ENCODE results near the gene MRPS12.

MRPS12 gene

GRCh38 chr19:38977445-38978325, 46.9 kb downstream of the MRPS12 start:
- no peak overlapping the region for H3K4me3 ChIP-seq (ENCODE audit: low read depth, low read length)
- H3K4me1 ChIP-seq (ENCODE audit: control insufficient read depth, insufficient read depth, low read length), result peaks cover 10% of the 10 kb centered on the region
- H3K9me3 ChIP-seq (ENCODE audit: control insufficient read depth, insufficient read depth, low read length), result peaks cover 8% of the 10 kb centered on the region; the same call in 1 of the 2 replicates
- H3K36me3 ChIP-seq (ENCODE audit: control insufficient read depth, insufficient read depth, low read length), result no peaks in the 10 kb centered on the region
- H3K9ac ChIP-seq (ENCODE audit: low read depth, low read length), result no peak overlapping the region
- H3K27ac ChIP-seq (ENCODE audit: low read depth, low read length), result no peak overlapping the region
- H3K27me3 ChIP-seq (ENCODE audit: control insufficient read depth, insufficient read depth, low read length), result no peaks in the 10 kb centered on the region

- no peaks in the 10 kb centered on the region for H3K27me3 ChIP-seq (ENCODE audit: control insufficient read depth, insufficient read depth, low read length)
- no peak overlapping the region for H3K9ac ChIP-seq (ENCODE audit: low read depth, low read length)
- peaks cover 8% of the 10 kb centered on the region; the same call in 1 of the 2 replicates for H3K9me3 ChIP-seq (ENCODE audit: control insufficient read depth, insufficient read depth, low read length)
- H3K4me3 ChIP-seq (ENCODE audit: low read depth, low read length), result no peak overlapping the region
- no peak overlapping the region for H3K27ac ChIP-seq (ENCODE audit: low read depth, low read length)
- H3K4me1 ChIP-seq (ENCODE audit: control insufficient read depth, insufficient read depth, low read length), result peaks cover 10% of the 10 kb centered on the region
- no peaks in the 10 kb centered on the region for H3K36me3 ChIP-seq (ENCODE audit: control insufficient read depth, insufficient read depth, low read length)
These were observed 47.6 kb downstream of the MRPS12 start for GRCh38 chr19:38978326-38978689.

- Histone ChIP-seq H3K4me3 (ENCODE audit: low read depth, low read length) (no peak overlapping the region), H3K27me3 (ENCODE audit: control insufficient read depth, insufficient read depth, low read length) (no peaks in the 10 kb centered on the region)
These were observed 49.1 kb downstream of the MRPS12 start for GRCh38 chr19:38979812-38980211.

GRCh38 chr19:38980583-38981374, 50.0 kb downstream of the MRPS12 start:
- H3K4me1 ChIP-seq (ENCODE audit: control insufficient read depth, insufficient read depth, low read length), result peaks cover 7% of the 10 kb centered on the region
- no peak overlapping the region for H3K27ac ChIP-seq (ENCODE audit: low read depth, low read length)
- no peak overlapping the region for H3K4me3 ChIP-seq (ENCODE audit: low read depth, low read length)
- no peaks in the 10 kb centered on the region for H3K36me3 ChIP-seq (ENCODE audit: control insufficient read depth, insufficient read depth, low read length)
- peaks cover 8% of the 10 kb centered on the region; the same call in 1 of the 2 replicates for H3K9me3 ChIP-seq (ENCODE audit: control insufficient read depth, insufficient read depth, low read length)
- no peaks in the 10 kb centered on the region for H3K27me3 ChIP-seq (ENCODE audit: control insufficient read depth, insufficient read depth, low read length)
- no peak overlapping the region for H3K9ac ChIP-seq (ENCODE audit: low read depth, low read length)

More at GRCh38 chr19:38979812-38980211, 49.1 kb downstream of the MRPS12 start:
- H3K9ac ChIP-seq (ENCODE audit: low read depth, low read length), result no peak overlapping the region
- peaks cover 7% of the 10 kb centered on the region for H3K4me1 ChIP-seq (ENCODE audit: control insufficient read depth, insufficient read depth, low read length)
- no peak overlapping the region for H3K27ac ChIP-seq (ENCODE audit: low read depth, low read length)
- no peaks in the 10 kb centered on the region for H3K36me3 ChIP-seq (ENCODE audit: control insufficient read depth, insufficient read depth, low read length)
- H3K9me3 ChIP-seq (ENCODE audit: control insufficient read depth, insufficient read depth, low read length), result peaks cover 8% of the 10 kb centered on the region; the same call in 1 of the 2 replicates
